NK-92 treated with Interleukin-12 subunit alpha and Interleukin-12 subunit beta, amount 100 ng/mL, for 24 hours (cell line): ENCODE data around the gene AMOTL1.

Experiments used
- DNase-seq: peaks from one replicate; lab custom pipeline; 2025; lab: John Stamatoyannopoulos, UW

Gene AMOTL1

GRCh38 chr11:94857337-94857736 is 89.2 kb downstream of the AMOTL1 start:
- no peak for DNase-seq

- DNase-seq: no peak
These were observed 90.0 kb downstream of the AMOTL1 start for GRCh38 chr11:94858012-94858705.

GRCh38 chr11:94860333-94860732 is 92.2 kb downstream of the AMOTL1 start:
- DNase-seq: no peak

GRCh38 chr11:94861306-94861845 is 93.2 kb downstream of the AMOTL1 start:
- DNase-seq: no peak

GRCh38 chr11:94862926-94863880 is 95.0 kb downstream of the AMOTL1 start:
- no peak for DNase-seq

- no peak for DNase-seq
These were observed 96.4 kb downstream of the AMOTL1 start for GRCh38 chr11:94864506-94865045.

- DNase-seq: no peak
These were observed 98.2 kb downstream of the AMOTL1 start for GRCh38 chr11:94866231-94866822.

- no peak for DNase-seq
These were observed 99.0 kb downstream of the AMOTL1 start for GRCh38 chr11:94866936-94867795.

- DNase-seq: no peak
These were observed 100.3 kb downstream of the AMOTL1 start for GRCh38 chr11:94868468-94868867.

- no peak for DNase-seq
These were observed 101.0 kb downstream of the AMOTL1 start for GRCh38 chr11:94869186-94869585.

- DNase-seq: no peak
These were observed 102.3 kb downstream of the AMOTL1 start for GRCh38 chr11:94870422-94870821.

GRCh38 chr11:94871491-94872185 is 103.5 kb downstream of the AMOTL1 start:
- no peak for DNase-seq

- no peak for DNase-seq
These were observed 105.9 kb downstream of the AMOTL1 start for GRCh38 chr11:94873916-94874540.

GRCh38 chr11:94876222-94876621 is 108.1 kb downstream of the AMOTL1 start:
- DNase-seq: no peak

GRCh38 chr11:94876645-94877442 is 108.7 kb downstream of the AMOTL1 start:
- DNase-seq: peak; percentile 51

GRCh38 chr11:94877443-94878200 is 109.5 kb downstream of the AMOTL1 start:
- DNase-seq: no peak

- DNase-seq: no peak
These were observed 110.8 kb downstream of the AMOTL1 start for GRCh38 chr11:94879006-94879405.

GRCh38 chr11:94880216-94880615 is 112.1 kb downstream of the AMOTL1 start:
- no peak for DNase-seq

- no peak for DNase-seq
These were observed 114.8 kb downstream of the AMOTL1 start for GRCh38 chr11:94882931-94883330.
